ENCODE data around the gene BLOC1S5.
"Not testable (repeated sequence)": the region's sequence is repeated elsewhere in the genome, so short reads cannot be mapped to it uniquely, and the experiment has no call there.

Gene BLOC1S5

DNA sequence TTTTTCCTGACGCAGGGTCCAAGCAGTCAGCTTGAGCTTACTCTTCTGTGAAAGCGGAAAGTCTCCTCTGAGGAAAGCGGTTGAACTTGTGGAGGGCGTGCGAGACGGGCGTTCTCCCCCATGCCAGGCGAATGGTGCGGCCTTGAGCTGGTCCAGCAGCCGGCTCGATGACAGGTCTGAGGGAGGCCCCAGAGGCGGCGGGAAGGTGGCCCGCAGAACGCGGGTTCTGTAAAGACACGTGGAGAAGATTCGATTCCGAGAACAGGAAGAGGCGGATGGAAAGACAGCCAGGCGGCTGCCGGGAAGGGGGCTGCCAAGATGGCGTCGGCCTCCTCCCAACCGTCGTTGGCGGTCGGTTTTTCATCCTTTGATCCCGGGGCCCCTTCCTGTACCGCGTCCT, 78.0 kb downstream of the BLOC1S5 start:
- TF ChIP-seq ARNTL (CRISPR knock-in tag; IDR thresholded peaks at IDR 0.05; ENCODE audit: borderline replicate concordance, low read depth) (no peak), BACH2 (CRISPR knock-in tag; IDR thresholded peaks at IDR 0.05; ENCODE audit: borderline replicate concordance) (no peak), TSHZ2 (CRISPR knock-in tag; IDR thresholded peaks at IDR 0.05) (no peak), ZFP30 (CRISPR knock-in tag; IDR thresholded peaks at IDR 0.05) (no peak), SNAI2 (CRISPR knock-in tag; IDR thresholded peaks at IDR 0.05) (no peak), GLIS3 (CRISPR knock-in tag; IDR thresholded peaks at IDR 0.05) (no peak), ZNF565 (CRISPR knock-in tag; conservative IDR thresholded peaks at IDR 0.05; ENCODE audit: low read depth) (no peak), CSDC2 (CRISPR knock-in tag; IDR thresholded peaks at IDR 0.05) (no peak), PPARA (CRISPR knock-in tag; IDR thresholded peaks at IDR 0.05; ENCODE audit: borderline replicate concordance) (no peak), RARB (CRISPR knock-in tag; IDR thresholded peaks at IDR 0.05) (no peak), CSRNP3 (CRISPR knock-in tag; IDR thresholded peaks at IDR 0.05) (no peak), ZC3H10 (CRISPR knock-in tag; IDR thresholded peaks at IDR 0.05) (no peak), ZNF8 (CRISPR knock-in tag; IDR thresholded peaks at IDR 0.05) (no peak), TCF4 (CRISPR knock-in tag; IDR thresholded peaks at IDR 0.05; ENCODE audit: borderline replicate concordance) (no peak)
- ATAC-seq: no peak

DNA sequence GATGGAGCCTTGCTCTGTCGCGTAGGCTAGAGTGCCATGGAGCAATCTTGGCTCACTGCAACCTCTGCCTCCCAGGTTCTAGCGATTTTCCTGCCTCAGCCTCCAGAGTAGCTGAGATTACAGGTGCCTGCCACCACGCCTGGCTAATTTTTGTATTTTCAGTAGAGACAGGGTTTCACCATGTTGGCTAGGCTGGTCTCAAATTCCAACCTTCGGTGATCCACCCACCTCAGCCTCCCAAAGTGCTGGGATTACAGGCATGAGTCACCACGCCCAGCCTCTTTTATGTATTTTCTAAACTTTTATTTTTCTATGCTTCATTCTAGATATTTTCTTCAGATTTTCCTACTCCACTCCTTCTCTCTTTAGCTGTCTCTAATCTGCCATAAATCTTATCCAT, 80.2 kb downstream of the BLOC1S5 start:
- not testable (repeated sequence) for ATAC-seq

- no peak for TF ChIP-seq ZFP3 (CRISPR knock-in tag; IDR thresholded peaks at IDR 0.05)
- peak; percentile 33; the same call in 1 of the 2 replicates for TF ChIP-seq ISL1 (CRISPR knock-in tag; IDR thresholded peaks at IDR 0.05)
- TF ChIP-seq TSHZ2 (CRISPR knock-in tag; IDR thresholded peaks at IDR 0.05): no peak
- ATAC-seq: no peak
Measured at GRCh38 chr6:7979831-7980230, 84.4 kb downstream of the BLOC1S5 start.

GRCh38 chr6:7978736-7979135, 85.5 kb downstream of the BLOC1S5 start:
- no peak for TF ChIP-seq ISL1 (CRISPR knock-in tag; IDR thresholded peaks at IDR 0.05)
- no peak for TF ChIP-seq OSR1 (CRISPR knock-in tag; IDR thresholded peaks at IDR 0.05)
- TF ChIP-seq RARB (CRISPR knock-in tag; IDR thresholded peaks at IDR 0.05): no peak
- TF ChIP-seq, protein P1, sequence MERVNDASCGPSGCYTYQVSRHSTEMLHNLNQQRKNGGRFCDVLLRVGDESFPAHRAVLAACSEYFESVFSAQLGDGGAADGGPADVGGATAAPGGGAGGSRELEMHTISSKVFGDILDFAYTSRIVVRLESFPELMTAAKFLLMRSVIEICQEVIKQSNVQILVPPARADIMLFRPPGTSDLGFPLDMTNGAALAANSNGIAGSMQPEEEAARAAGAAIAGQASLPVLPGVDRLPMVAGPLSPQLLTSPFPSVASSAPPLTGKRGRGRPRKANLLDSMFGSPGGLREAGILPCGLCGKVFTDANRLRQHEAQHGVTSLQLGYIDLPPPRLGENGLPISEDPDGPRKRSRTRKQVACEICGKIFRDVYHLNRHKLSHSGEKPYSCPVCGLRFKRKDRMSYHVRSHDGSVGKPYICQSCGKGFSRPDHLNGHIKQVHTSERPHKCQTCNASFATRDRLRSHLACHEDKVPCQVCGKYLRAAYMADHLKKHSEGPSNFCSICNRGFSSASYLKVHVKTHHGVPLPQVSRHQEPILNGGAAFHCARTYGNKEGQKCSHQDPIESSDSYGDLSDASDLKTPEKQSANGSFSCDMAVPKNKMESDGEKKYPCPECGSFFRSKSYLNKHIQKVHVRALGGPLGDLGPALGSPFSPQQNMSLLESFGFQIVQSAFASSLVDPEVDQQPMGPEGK (CRISPR knock-in tag; IDR thresholded peaks at IDR 0.05; ENCODE audit: borderline replicate concordance): no peak
- no peak for TF ChIP-seq TSHZ2 (CRISPR knock-in tag; IDR thresholded peaks at IDR 0.05)
- no peak for TF ChIP-seq CREB5 (CRISPR knock-in tag; IDR thresholded peaks at IDR 0.05; ENCODE audit: low read depth)
- no peak for TF ChIP-seq ESRRG (CRISPR knock-in tag; IDR thresholded peaks at IDR 0.05)
- no peak for TF ChIP-seq GLIS3 (CRISPR knock-in tag; IDR thresholded peaks at IDR 0.05)
- no peak for ATAC-seq

Data from SK-N-SH treated with all-trans-retinoic acid at 6 μM for 48 hours (cell line).